Measurements from ENCODE around the gene POLR2L. TPM values are rescaled to one million over a fixed set of nuclear protein-coding genes. Genes with fewer than 3 reads are reported as not detected.

Gene POLR2L
- total RNA-seq, 6 donors from 2014 or later: 34.1 to 168 (median 102) TPM

DNA sequence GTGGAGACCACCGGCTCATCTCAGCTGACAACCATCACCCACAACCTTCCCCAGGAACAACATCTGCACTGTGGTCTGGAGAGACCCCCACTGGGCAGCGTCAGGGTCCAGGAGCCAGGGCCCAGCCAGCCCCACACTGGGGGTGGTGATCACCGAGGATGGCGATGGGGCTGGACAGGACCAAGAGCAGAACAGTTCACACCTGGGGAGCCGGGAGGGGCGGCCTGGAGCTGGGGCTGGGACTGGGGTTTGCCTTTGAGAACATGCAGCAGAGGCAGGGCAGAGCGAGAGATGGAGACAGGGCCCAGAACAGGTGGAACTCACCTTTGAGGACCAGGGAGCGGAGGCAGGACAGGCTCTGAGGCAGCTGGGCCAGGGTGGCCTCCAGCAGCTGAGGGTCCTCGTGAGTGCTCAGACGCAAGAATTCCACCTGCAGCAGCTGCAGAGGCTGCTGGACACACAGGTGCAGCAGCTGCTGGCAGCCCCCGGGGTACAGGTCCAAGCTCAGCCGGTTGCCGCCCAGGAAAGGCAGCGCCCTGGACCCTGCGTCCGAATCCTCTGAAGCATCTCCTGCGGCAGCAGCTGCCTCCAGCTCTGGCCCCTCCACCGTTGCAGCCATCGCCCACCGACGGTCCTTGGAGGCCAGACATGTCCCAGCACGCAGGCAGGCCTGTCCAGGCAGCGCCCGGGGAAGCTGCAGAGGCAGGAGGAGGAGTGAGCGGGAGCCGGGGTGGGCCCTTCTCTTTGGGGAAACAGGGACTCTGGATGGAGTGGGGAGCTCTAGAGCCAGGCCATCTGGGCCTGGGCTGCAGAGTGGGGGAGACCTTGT lies 38.3 kb downstream of the POLR2L start:
- 56 to 66% methylated on average over 22 to 26 of the region's 26 CpGs for WGBS, 2 donors
- Histone ChIP-seq H3K36me3 (peaks cover 0 to 32% (median 8%) of the 10 kb centered on the region in 4 donors), H3K27ac (peak overlapping the region in 3 of 4 donors; percentile 90 to 96 (median 95)), H3K27me3 (no peaks in the 10 kb centered on the region), H3K4me3 (peak overlapping the region in 3 of 4 donors; percentile 61 to 82 (median 62)), H3K9me3 (no peaks in the 10 kb centered on the region), H3K4me1 (peaks cover 21 to 35% (median 28%) of the 10 kb centered on the region in 4 donors)
- DNase-seq (peak in 1 of 2 donors; percentile 80), ATAC-seq (ENCODE audit: low FRiP score in 2 of 2) (no peak)
- no peak for TF ChIP-seq POLR2A (IDR thresholded peaks at IDR 0.05)
- TF ChIP-seq, protein P1, sequence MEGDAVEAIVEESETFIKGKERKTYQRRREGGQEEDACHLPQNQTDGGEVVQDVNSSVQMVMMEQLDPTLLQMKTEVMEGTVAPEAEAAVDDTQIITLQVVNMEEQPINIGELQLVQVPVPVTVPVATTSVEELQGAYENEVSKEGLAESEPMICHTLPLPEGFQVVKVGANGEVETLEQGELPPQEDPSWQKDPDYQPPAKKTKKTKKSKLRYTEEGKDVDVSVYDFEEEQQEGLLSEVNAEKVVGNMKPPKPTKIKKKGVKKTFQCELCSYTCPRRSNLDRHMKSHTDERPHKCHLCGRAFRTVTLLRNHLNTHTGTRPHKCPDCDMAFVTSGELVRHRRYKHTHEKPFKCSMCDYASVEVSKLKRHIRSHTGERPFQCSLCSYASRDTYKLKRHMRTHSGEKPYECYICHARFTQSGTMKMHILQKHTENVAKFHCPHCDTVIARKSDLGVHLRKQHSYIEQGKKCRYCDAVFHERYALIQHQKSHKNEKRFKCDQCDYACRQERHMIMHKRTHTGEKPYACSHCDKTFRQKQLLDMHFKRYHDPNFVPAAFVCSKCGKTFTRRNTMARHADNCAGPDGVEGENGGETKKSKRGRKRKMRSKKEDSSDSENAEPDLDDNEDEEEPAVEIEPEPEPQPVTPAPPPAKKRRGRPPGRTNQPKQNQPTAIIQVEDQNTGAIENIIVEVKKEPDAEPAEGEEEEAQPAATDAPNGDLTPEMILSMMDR (IDR thresholded peaks at IDR 0.05): no peak
- no peak for TF ChIP-seq POLR2AphosphoS5 (IDR thresholded peaks at IDR 0.05)
- TF ChIP-seq EP300 (IDR thresholded peaks at IDR 0.05): no peak

DNA sequence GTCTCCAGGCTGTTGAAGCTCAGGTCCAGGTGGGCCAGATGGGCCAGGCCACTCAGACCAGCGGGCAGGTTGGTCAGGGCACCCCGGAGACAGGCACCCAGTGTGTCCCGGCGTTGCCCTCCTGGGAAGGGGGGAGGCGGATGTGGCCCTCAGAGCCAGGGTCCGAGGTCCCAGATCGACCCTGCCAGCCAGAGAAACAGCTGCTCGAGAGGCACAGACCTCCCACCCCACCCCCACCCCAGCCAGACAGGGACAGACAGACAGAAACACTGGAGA lies 38.9 kb downstream of the POLR2L start:
- H3K4me3 ChIP-seq: no peak overlapping the region
- peaks cover 0 to 34% (median 8%) of the 10 kb centered on the region in 4 donors for H3K36me3 ChIP-seq
- no peak for DNase-seq
- ATAC-seq (ENCODE audit: low FRiP score in 2 of 2): no peak
- H3K27ac ChIP-seq: no peak overlapping the region
- 60 to 83% methylated on average over 1 to 7 of the region's 8 CpGs for WGBS, 2 donors
- peaks cover 19 to 33% (median 25%) of the 10 kb centered on the region in 4 donors for H3K4me1 ChIP-seq
- TF ChIP-seq, protein P1 (IDR thresholded peaks at IDR 0.05): no peak
- TF ChIP-seq EP300 (IDR thresholded peaks at IDR 0.05) (no peak), POLR2AphosphoS5 (IDR thresholded peaks at IDR 0.05) (no peak), POLR2A (IDR thresholded peaks at IDR 0.05) (no peak)
- no peaks in the 10 kb centered on the region for H3K9me3 ChIP-seq
- no peaks in the 10 kb centered on the region for H3K27me3 ChIP-seq

GRCh38 chr11:802693-803466 lies 39.4 kb downstream of the POLR2L start:
- no peak for TF ChIP-seq POLR2AphosphoS5 (IDR thresholded peaks at IDR 0.05)
- TF ChIP-seq, protein P1 (IDR thresholded peaks at IDR 0.05): no peak
- TF ChIP-seq EP300 (IDR thresholded peaks at IDR 0.05): no peak
- no peak for TF ChIP-seq POLR2A (IDR thresholded peaks at IDR 0.05)
- Histone ChIP-seq H3K4me3 (no peak overlapping the region), H3K4me1 (peaks cover 19 to 32% (median 22%) of the 10 kb centered on the region in 4 donors), H3K27ac (no peak overlapping the region), H3K27me3 (no peaks in the 10 kb centered on the region), H3K36me3 (peaks cover 0 to 34% (median 8%) of the 10 kb centered on the region in 4 donors), H3K9me3 (no peaks in the 10 kb centered on the region)
- ATAC-seq (ENCODE audit: low FRiP score in 2 of 2) (no peak), DNase-seq (peak in 1 of 2 donors; percentile 79)
- 84 to 95% methylated on average over 8 to 27 of the region's 28 CpGs for WGBS, 2 donors

DNA sequence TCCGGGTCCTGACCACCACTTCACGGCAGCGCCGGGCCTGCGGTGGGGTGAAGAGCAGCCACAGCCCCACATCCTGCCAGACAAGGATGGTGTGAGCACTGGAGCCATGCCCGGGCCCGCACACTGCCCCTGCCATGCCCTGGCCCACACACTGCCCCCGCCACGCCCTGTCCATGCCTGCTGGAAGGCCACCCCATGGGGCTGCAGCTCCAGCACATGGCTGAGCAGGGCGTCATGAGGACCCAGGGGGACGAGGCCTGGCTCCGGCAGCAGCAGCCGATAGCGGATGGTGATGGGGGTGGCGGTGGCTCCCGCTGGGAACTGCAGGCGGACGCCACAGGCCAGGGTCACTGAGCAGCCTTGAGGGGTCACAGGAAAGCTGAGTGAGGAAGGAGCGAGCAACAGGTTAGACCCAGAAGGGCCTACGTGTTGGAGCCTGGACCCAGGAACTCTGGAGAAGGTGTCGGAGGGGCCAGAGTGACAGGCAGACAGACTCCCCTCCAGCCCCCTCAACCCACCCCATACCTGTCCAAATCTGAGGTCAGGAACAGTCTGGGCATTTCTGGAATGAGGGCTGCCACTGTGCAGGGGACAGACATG lies 40.2 kb downstream of the POLR2L start:
- Histone ChIP-seq H3K27me3 (no peaks in the 10 kb centered on the region), H3K4me1 (peaks cover 19 to 40% (median 23%) of the 10 kb centered on the region in 4 donors), H3K27ac (no peak overlapping the region), H3K4me3 (no peak overlapping the region), H3K9me3 (no peaks in the 10 kb centered on the region), H3K36me3 (peaks cover 0 to 34% (median 8%) of the 10 kb centered on the region in 4 donors)
- DNase-seq (peak in 1 of 2 donors; percentile 84), ATAC-seq (ENCODE audit: low FRiP score in 2 of 2) (no peak)
- WGBS, 2 donors: 94 to 98% methylated on average over 13 to 18 of the region's 21 CpGs
- TF ChIP-seq, protein P1 (IDR thresholded peaks at IDR 0.05): no peak
- TF ChIP-seq POLR2A (IDR thresholded peaks at IDR 0.05): no peak
- TF ChIP-seq POLR2AphosphoS5 (IDR thresholded peaks at IDR 0.05): no peak
- TF ChIP-seq EP300 (IDR thresholded peaks at IDR 0.05): no peak
